ENCODE data around the gene HTR1E.

GRCh38 chr6:86937219-86938079, at the start of gene HTR1E:
- no peak for TF ChIP-seq FOXP1 (CRISPR knock-in tag; IDR thresholded peaks at IDR 0.05)
- no peak for TF ChIP-seq RBM22 (IDR thresholded peaks at IDR 0.05; ENCODE audit: low read depth, low read length, poor library complexity, severe bottlenecking)
- peak; percentile 69 to 81 (median 69) for TF ChIP-seq CTCF (IDR thresholded peaks at IDR 0.05 in 2 of 3, conservative IDR thresholded peaks at IDR 0.05 in 1 of 3; ENCODE audit: insufficient read depth in 2 of 3, low read depth in 1 of 3, low read length in 3 of 3)
- TF ChIP-seq MAX (CRISPR knock-in tag; IDR thresholded peaks at IDR 0.05) = no peak
- no peak for TF ChIP-seq HCFC1 (IDR thresholded peaks at IDR 0.05; ENCODE audit: low read depth, low read length)
- TF ChIP-seq C11orf30 (IDR thresholded peaks at IDR 0.05; ENCODE audit: low read depth) = no peak
- no peak for TF ChIP-seq NCOA1 (IDR thresholded peaks at IDR 0.05; ENCODE audit: low read depth)
- TF ChIP-seq KDM5B (IDR thresholded peaks at IDR 0.05; ENCODE audit: insufficient replicate concordance, low read depth, low read length) = no peak
- TF ChIP-seq ZBTB40 (IDR thresholded peaks at IDR 0.05) = no peak
- TF ChIP-seq ZBTB40 (CRISPR knock-in tag; IDR thresholded peaks at IDR 0.05) = no peak
- TF ChIP-seq GTF3C2 (IDR thresholded peaks at IDR 0.05; ENCODE audit: borderline replicate concordance, extremely low read depth, insufficient read length) = no peak
- no peak for TF ChIP-seq EP300 (IDR thresholded peaks at IDR 0.05; ENCODE audit: low read length)
